Measurements from ENCODE around the gene CCNG2. TPM values are rescaled to one million over a fixed set of nuclear protein-coding genes. Genes with fewer than 3 reads are reported as not detected.

The CCNG2 gene
- total and polyA plus RNA-seq, 10 of the 15 experiments (the other 5 are each of a cell fraction or from before 2014, with no cell fraction given) = 1.9 to 70.6 (median 5.9) TPM

DNA sequence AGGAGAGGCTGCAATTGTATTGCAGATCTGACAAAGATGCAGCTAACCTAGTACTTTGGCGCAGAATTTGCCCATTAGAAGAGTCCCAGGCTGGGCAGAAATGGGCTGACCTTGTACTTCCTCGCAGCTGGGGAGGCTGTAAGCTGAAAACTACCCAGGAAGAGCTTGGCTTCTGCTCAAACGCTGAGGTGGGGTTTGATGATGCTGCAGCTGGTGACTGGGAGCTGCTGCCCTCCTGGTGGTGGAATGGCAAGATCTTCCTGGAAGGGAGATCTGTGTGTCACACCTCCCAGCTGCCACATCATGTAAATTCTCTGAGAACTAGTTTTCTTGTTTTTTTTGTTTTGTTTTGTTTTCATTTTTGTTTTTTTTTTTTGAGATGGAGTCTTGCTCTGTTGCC lies 17.4 kb downstream of the CCNG2 start (continued):
- TF ChIP-seq, protein P1, sequence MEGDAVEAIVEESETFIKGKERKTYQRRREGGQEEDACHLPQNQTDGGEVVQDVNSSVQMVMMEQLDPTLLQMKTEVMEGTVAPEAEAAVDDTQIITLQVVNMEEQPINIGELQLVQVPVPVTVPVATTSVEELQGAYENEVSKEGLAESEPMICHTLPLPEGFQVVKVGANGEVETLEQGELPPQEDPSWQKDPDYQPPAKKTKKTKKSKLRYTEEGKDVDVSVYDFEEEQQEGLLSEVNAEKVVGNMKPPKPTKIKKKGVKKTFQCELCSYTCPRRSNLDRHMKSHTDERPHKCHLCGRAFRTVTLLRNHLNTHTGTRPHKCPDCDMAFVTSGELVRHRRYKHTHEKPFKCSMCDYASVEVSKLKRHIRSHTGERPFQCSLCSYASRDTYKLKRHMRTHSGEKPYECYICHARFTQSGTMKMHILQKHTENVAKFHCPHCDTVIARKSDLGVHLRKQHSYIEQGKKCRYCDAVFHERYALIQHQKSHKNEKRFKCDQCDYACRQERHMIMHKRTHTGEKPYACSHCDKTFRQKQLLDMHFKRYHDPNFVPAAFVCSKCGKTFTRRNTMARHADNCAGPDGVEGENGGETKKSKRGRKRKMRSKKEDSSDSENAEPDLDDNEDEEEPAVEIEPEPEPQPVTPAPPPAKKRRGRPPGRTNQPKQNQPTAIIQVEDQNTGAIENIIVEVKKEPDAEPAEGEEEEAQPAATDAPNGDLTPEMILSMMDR (IDR thresholded peaks at IDR 0.05 in 2 of 3, conservative IDR thresholded peaks at IDR 0.05 in 1 of 3; ENCODE audit: control insufficient read depth in 2 of 3, extremely low read depth in 1 of 3, insufficient read depth in 1 of 3, low read depth in 3 of 3, low read length in 3 of 3) = no peak
- TF ChIP-seq NFYA (IDR thresholded peaks at IDR 0.05; ENCODE audit: borderline replicate concordance, low read depth, low read length) (no peak), ZZZ3 (IDR thresholded peaks at IDR 0.05; ENCODE audit: control insufficient read depth, insufficient read length, low read depth) (no peak), DPF2 (IDR thresholded peaks at IDR 0.05) (no peak), NFIC (IDR thresholded peaks at IDR 0.05; ENCODE audit: low read depth, low read length) (no peak)
- TF ChIP-seq, protein P2, sequence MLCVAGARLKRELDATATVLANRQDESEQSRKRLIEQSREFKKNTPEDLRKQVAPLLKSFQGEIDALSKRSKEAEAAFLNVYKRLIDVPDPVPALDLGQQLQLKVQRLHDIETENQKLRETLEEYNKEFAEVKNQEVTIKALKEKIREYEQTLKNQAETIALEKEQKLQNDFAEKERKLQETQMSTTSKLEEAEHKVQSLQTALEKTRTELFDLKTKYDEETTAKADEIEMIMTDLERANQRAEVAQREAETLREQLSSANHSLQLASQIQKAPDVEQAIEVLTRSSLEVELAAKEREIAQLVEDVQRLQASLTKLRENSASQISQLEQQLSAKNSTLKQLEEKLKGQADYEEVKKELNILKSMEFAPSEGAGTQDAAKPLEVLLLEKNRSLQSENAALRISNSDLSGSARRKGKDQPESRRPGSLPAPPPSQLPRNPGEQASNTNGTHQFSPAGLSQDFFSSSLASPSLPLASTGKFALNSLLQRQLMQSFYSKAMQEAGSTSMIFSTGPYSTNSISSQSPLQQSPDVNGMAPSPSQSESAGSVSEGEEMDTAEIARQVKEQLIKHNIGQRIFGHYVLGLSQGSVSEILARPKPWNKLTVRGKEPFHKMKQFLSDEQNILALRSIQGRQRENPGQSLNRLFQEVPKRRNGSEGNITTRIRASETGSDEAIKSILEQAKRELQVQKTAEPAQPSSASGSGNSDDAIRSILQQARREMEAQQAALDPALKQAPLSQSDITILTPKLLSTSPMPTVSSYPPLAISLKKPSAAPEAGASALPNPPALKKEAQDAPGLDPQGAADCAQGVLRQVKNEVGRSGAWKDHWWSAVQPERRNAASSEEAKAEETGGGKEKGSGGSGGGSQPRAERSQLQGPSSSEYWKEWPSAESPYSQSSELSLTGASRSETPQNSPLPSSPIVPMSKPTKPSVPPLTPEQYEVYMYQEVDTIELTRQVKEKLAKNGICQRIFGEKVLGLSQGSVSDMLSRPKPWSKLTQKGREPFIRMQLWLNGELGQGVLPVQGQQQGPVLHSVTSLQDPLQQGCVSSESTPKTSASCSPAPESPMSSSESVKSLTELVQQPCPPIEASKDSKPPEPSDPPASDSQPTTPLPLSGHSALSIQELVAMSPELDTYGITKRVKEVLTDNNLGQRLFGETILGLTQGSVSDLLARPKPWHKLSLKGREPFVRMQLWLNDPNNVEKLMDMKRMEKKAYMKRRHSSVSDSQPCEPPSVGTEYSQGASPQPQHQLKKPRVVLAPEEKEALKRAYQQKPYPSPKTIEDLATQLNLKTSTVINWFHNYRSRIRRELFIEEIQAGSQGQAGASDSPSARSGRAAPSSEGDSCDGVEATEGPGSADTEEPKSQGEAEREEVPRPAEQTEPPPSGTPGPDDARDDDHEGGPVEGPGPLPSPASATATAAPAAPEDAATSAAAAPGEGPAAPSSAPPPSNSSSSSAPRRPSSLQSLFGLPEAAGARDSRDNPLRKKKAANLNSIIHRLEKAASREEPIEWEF (IDR thresholded peaks at IDR 0.05; ENCODE audit: insufficient replicate concordance, low read depth, low read length) = no peak
- TF ChIP-seq, protein P3, sequence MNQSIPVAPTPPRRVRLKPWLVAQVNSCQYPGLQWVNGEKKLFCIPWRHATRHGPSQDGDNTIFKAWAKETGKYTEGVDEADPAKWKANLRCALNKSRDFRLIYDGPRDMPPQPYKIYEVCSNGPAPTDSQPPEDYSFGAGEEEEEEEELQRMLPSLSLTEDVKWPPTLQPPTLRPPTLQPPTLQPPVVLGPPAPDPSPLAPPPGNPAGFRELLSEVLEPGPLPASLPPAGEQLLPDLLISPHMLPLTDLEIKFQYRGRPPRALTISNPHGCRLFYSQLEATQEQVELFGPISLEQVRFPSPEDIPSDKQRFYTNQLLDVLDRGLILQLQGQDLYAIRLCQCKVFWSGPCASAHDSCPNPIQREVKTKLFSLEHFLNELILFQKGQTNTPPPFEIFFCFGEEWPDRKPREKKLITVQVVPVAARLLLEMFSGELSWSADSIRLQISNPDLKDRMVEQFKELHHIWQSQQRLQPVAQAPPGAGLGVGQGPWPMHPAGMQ (IDR thresholded peaks at IDR 0.05; ENCODE audit: borderline replicate concordance) = no peak

All from GM12878 (cell line).